Measurements from ENCODE around the gene MYH11.
"Not testable (repeated sequence)": the region's sequence is repeated elsewhere in the genome, so short reads cannot be mapped to it uniquely, and the experiment has no call there.

Gene MYH11

DNA sequence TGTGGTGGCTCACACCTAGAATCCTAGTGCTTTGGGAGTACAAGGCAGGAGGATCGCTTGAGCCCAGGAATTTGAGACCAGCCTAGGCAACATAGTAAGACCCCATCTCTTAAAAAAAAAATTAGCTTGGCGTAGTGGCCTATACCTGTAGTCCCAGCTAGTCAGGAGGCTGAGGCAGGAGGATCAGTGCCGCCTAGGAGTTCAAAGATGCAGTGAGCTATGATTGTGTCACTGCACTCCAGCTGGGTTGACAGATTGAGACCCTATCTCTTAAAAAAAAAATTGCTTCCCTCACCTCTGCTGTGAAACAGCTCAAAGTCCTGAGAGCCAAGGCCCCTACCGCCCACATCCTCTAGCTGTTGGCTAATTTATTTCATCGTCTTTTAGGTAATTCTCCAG, 196.6 kb downstream of the MYH11 start:
- no peak for DNase-seq (ENCODE audit: low read depth in 1 of 2, low spot score in 1 of 2)
- in situ Hi-C loops (cut with HindIII; ENCODE audit: low pct_unique_long_range_greater_than_20kb, low sequenced_read_pairs) = no loop called here

DNA sequence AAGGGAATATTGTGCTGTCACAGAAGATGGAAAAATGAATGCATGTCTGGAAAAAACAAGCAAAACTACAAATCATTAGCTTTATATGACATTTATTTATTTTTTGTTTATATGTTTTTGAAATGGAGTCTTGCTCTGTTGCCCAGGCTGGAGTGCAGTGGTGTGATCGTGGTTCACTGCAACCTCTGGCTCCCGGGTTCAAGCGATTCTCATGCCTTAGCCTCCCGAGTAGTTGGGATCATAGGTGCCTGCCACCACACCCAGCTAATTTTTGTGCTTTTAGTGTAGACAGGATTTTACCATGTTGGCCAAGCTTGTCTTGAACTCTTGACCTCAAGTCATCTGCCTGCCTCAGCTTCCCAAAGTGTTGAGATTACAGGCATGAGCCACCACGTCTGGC, 198.3 kb downstream of the MYH11 start:
- DNase-seq (ENCODE audit: low read depth in 1 of 2, low spot score in 1 of 2) = no peak
- in situ Hi-C loops (cut with HindIII; ENCODE audit: low pct_unique_long_range_greater_than_20kb, low sequenced_read_pairs) = no loop called here
- no peak for TF ChIP-seq JUND (IDR thresholded peaks at IDR 0.05; ENCODE audit: low read depth)

More for the DNA sequence above, 196.6 kb downstream of the MYH11 start:
- no peak for TF ChIP-seq JUND (IDR thresholded peaks at IDR 0.05; ENCODE audit: low read depth)

DNA sequence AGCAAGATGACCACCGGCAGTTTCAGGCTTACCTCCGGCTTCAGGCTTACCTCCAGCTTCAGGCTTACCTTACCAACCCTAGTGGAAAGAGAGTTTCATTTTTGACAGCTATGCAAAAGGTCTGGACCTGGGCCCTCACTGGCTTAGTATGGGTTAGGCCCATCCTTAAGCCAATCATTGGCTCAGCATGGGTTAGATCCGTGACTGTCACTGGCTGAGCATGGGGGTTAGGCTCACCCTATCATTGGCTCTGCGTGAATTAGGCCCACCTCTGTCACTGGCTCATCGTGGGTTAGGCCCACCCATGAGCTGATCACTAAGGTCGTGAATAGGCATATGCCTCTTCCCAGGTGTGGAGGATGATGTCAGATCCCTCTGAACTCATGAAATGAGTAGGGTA, 198.7 kb downstream of the MYH11 start:
- in situ Hi-C loops (cut with HindIII; ENCODE audit: low pct_unique_long_range_greater_than_20kb, low sequenced_read_pairs) = no loop called here
- no peak for DNase-seq (ENCODE audit: low read depth in 1 of 2, low spot score in 1 of 2)

DNA sequence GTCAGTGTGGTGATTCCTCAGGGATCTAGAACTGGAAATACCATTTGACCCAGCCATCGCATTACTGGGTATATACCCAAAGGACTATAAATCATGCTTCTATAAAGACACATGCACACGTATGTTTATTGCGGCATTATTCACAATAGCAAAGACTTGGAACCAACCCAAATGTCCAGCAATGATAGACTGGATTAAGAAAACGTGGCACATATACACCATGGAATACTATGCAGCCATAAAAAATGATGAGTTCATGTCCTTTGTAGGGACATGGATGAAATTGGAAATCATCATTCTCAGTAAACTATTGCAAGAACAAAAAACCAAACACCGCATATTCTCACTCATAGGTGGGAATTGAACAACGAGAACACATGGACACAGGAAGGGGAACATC, 201.3 kb downstream of the MYH11 start:
- in situ Hi-C loops (cut with HindIII; ENCODE audit: low pct_unique_long_range_greater_than_20kb, low sequenced_read_pairs) = not testable (repeated sequence)

More for the DNA sequence above, 198.7 kb downstream of the MYH11 start:
- TF ChIP-seq JUND (IDR thresholded peaks at IDR 0.05; ENCODE audit: low read depth) = no peak

DNA sequence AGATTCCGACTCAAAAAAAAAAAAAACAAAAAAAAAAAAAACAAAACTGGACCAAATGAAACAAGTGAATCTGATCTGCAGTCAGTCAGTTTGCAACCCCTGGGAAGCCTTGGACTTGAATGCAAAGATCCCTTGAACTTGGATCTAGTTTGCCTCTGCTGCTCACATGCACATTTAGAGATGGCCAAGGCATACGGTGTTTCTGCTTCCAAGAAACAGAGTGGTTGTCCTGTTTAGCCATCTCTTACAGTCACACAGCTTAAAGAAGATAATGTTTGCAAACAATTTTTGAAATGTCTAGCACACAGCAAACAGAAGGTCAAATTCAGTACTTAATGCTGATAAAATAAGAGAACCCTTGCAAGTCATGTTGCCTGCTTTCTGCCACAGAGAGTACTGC, 202.2 kb downstream of the MYH11 start:
- in situ Hi-C loops (cut with HindIII; ENCODE audit: low pct_unique_long_range_greater_than_20kb, low sequenced_read_pairs) = no loop called here
- DNase-seq (ENCODE audit: low read depth in 1 of 2, low spot score in 1 of 2) = no peak
- TF ChIP-seq JUND (IDR thresholded peaks at IDR 0.05; ENCODE audit: low read depth) = no peak

More for the DNA sequence above, 201.3 kb downstream of the MYH11 start:
- not testable (repeated sequence) for DNase-seq (ENCODE audit: low read depth in 1 of 2, low spot score in 1 of 2)

DNA sequence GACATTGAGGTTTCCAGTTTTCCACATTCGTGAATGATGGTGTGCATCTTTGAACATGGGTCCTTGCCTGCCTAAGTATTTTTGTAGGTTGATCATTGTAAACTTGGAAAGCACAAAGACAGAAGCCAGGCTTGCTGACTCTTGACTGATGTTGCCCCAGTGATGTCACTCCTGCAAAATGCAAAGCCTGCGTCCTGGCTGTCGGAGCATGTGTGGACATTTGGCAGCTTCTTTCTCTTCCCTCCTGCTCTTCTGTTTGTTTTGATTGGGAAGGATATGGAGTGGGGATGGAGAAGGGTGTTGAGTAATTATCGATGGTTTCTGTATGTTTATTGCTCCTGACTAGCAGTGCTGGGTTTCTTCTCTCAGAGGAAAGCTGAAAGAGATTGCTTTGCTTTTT, 203.6 kb downstream of the MYH11 start:
- DNase-seq (ENCODE audit: low read depth in 1 of 2, low spot score in 1 of 2) = peak; percentile 51 to 72
- in situ Hi-C loops (cut with HindIII; ENCODE audit: low pct_unique_long_range_greater_than_20kb, low sequenced_read_pairs) = no loop called here
- no peak for TF ChIP-seq JUND (IDR thresholded peaks at IDR 0.05; ENCODE audit: low read depth)

Data from T47D (cell line).